K562 treated with DMSO at 1 percent for 12 hours (cell line): ENCODE results near the gene PPIL6. TPM values are rescaled to one million over a fixed set of nuclear protein-coding genes. Genes with fewer than 3 reads are reported as not detected.

Source experiments
- total RNA-seq: library from RNA; unstranded; fragments of 300-600 nt; gene quantifications from 2 replicates; pipeline ENCODE4 v1.2.3, GENCODE V29; 2022; ENCODE audit not compliant: insufficient read depth

The PPIL6 gene
- total RNA-seq, result 0.37 and 1.2 TPM in 2 replicates

DNA sequence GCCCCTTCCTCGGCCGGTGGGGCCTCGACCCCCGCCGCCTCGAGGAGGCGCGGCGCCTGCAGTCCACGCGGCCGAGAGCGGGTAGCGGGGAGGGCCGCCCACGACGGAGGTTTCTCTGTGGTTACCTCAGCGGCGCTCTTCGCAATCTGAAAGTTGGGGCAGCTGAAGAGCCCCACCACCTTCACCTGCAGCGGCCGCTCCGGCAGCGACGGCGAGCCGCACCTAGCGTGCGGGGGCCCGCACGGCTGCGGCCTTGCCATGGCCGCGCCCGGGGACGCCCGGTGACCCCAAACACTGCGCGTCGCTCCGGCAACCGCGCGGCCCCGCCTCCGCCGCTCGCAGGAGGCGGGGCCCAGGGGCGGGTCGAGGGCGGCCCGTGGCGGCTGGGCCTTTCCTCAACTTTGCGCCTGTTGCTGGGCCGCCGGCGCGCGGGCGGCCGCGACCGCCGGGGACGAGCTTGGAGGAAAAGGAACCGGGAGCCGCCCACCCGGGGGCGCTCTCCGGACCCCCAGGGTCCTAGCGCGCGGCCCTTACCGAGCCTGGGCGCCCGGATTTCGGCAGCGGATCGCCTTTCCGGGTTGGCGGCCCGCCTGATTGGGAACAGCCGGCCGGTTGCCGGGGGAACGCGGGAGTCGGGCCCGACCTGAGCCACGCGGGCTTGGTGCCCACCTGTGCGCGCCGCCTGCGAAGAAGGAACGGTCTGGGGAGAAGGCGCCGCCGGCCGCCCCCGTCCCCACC lies at the start of gene PPIL6, which contains the start of gene SMPD2:
TSS of gene PPIL6 (minus strand) at position 298 of the 738 bp plus-strand sequence. CDS start at position 260, 38 bp downstream.
TSS of gene SMPD2 (plus strand) at position 394 of the 738 bp plus-strand sequence. CDS start 398 bp downstream, outside the sequence.

DNA sequence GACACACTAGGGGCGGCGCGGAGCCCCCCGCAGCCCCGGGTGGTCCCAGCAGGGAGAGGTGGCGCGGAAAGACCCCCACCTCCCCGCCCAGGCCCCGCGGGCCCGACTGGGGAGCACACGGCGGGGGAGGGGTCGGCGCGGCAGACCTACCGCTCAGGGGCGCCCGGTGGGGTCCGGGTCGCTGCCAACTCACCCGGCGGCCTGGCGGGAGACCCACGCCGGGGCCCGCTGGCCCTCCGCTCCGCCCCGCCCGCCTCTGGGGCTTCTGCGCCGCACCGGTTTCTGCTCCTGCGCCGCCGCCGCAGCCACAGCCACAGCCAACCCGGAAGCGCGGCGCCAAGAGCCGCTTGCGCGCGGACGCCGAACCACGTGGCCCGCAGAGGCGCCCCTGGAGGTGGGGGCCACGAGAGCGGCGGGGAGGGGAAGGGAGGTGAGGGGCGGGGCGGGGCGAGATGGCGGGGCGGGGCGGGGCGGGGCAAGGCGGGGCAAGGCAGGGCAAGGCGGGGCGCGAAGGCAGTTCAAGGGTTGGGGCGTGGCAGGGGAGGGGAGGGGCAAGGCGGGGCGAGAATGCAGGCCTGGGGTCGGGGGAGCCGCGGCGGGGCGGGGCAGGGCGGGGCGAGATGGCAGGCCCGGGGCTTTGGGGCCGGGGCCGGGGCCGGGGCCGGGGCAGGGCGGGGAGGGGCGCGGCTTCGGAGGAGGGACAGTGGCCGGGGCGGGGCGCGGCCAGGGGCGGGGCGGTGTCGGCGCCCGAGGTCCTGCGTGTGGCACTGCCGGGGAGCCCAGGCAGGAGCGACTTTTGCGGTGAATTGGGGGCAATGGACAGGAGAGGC lies 42.7 kb upstream of the PPIL6 start, which contains the start of gene ZBTB24:
TSS of gene ZBTB24 (minus strand) at position 315 of the 830 bp plus-strand sequence. CDS start 1,193 bp downstream, outside the sequence.

DNA sequence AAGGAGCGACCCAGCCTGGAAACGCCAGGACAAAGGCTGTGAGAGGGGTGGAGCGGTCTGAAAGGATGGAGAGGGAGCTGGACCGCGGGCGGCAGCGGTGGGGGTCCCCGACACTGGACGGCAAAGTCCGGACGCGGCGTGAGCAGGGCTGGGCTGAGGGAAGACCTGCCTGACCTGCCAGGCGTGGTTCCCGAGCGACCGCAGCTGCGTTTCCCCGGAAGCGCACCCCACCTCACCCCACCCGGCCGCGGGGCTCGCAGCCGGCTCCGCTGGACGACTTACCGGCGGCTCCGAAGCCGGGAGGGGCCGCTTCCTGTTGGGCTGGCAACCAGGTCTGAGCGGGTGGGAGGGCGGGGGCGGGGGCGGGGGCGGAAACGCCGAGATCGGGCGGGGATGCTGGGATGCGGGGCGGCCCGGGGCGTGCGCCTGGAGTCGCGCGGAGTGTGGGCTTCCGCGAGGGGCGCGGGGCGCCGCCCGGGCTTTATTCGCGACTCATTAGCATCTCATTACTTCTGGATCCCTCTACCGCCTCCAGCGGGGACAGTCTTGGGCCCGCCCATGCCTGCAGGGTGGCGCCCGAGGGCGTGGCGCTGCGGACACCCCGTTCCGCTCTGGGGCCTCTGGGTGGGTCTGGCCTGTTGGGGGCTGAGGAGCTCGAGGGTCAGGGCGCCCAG lies 15.1 kb upstream of the PPIL6 start, which contains the start of gene MICAL1:
TSS of gene MICAL1 (minus strand) at position 336 of the 674 bp plus-strand sequence. CDS start 1,576 bp downstream, outside the sequence.

DNA sequence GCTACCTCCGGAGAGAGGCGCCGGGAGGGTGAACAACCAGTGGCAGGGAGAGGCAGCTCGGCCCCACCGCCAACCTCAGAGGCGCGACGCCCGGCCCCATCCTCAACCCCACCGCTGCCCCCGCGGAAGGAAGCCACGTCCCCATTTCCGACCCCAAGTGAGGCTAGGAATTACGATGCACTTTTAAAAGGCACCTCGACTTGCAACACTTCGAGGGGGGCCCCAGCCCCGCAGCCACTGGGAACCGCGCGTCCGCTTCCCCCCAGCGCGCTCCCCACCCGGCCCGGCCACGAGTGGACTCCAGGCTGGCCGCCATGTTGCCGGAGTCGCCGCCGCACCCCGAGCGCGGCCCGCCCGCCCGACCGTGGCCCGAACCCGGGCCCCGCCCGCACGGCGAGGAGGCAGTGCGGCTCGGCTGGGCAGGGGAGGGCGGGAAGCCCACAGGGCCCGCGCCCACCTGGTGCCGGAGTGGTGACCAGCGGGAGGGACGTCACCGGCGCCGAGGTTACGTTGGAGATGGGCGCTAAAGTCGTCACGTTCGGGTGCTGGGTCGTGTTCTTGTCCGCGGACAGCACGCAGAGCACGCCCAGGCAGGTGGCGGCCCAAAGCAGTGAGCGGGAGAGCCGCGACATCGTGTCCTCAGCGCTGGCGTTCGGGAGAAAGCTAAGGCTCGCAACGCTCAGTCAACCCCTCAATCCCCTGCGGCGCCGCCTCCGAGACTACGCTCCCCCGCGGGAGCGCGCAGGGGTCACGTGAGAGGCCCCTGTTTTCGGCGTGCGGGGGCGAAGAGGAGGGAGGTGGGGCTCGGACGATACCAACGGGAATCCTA lies 58.5 kb downstream of the PPIL6 start, which contains the start of gene CD164:
TSS of gene CD164 (minus strand) at position 721 of the 829 bp plus-strand sequence. CDS start at position 632, 89 bp downstream.

Other genes with a start within 250 kb of the PPIL6 start
- gene CD164, start 58.2 kb downstream of the PPIL6 start, total RNA-seq, result 101 and 245 TPM in 2 replicates
- 12.2 and 16.2 TPM in 2 replicates for gene SMPD2, start 96 bp upstream of the PPIL6 start, total RNA-seq
- gene MICAL1, start 15.1 kb upstream of the PPIL6 start, total RNA-seq, result 6.6 and 19.5 TPM in 2 replicates
- gene ZBTB24, start 42.6 kb upstream of the PPIL6 start, total RNA-seq, result 2.1 and 6.9 TPM in 2 replicates